Loucy (cell line): ENCODE data around the gene RHOU.

Experiments used
- H2AFZ ChIP-seq: fragments of 200-600 bp; sonication (generic); 2 replicates; pipeline ENCODE4 v1.6.0; 2016; ENCODE audit warnings: antibody characterized with exemption, mild to moderate bottlenecking, low read length, moderate library complexity
- H3F3A ChIP-seq: fragments of 200-600 bp; 2 replicates; pipeline ENCODE4 v1.6.0; 2016; ENCODE audit warnings: antibody characterized with exemption, low read depth, mild to moderate bottlenecking
- H3K27me3 ChIP-seq: fragments of 200-600 bp; sonication (generic); 2 replicates; pipeline ENCODE4 v1.6.1; 2014; ENCODE audit warnings: low read length, mild to moderate bottlenecking; ENCODE audit not compliant: insufficient read depth, poor library complexity, severe bottlenecking
- H3K36me3 ChIP-seq: fragments of 200-600 bp; sonication (generic); 2 replicates; pipeline ENCODE4 v1.6.1; 2016; ENCODE audit warnings: low read length; ENCODE audit not compliant: insufficient read depth
- H3K4me1 ChIP-seq: fragments of 200-600 bp; sonication (generic); 2 replicates; pipeline ENCODE4 v1.5.1; 2014; ENCODE audit warnings: low read length, mild to moderate bottlenecking; ENCODE audit not compliant: insufficient read depth, poor library complexity, severe bottlenecking
- H3K4me2 ChIP-seq: fragments of 200-600 bp; sonication (generic); 2 replicates; pipeline ENCODE4 v1.6.0; 2014; ENCODE audit warnings: antibody characterized with exemption, low read length, low read depth, mild to moderate bottlenecking; ENCODE audit not compliant: poor library complexity, severe bottlenecking
- H3K4me3 ChIP-seq: fragments of 200-600 bp; sonication (generic); 2 replicates; pipeline ENCODE4 v1.5.1; 2014; ENCODE audit warnings: low read length, mild to moderate bottlenecking, mixed read lengths; ENCODE audit not compliant: poor library complexity, severe bottlenecking
- H3K79me2 ChIP-seq: fragments of 200-600 bp; sonication (generic); 2 replicates; pipeline ENCODE4 v1.6.1; 2014; ENCODE audit warnings: low read length; ENCODE audit not compliant: insufficient read depth
- H3K9ac ChIP-seq: fragments of 200-600 bp; sonication (generic); 2 replicates; pipeline ENCODE4 v1.6.0; 2014; ENCODE audit warnings: mild to moderate bottlenecking, low read depth, low read length, moderate library complexity; ENCODE audit not compliant: poor library complexity, severe bottlenecking
- H3K9me2 ChIP-seq: fragments of 200-600 bp; sonication (generic); replicated peaks from 2 replicates; pipeline ENCODE4 v1.6.1; 2016; ENCODE audit warnings: low read depth, low read length, mixed read lengths
- H3K9me3 ChIP-seq: fragments of 200-600 bp; sonication (generic); 2 replicates; pipeline ENCODE4 v1.6.1; 2014; ENCODE audit warnings: mild to moderate bottlenecking, antibody characterized with exemption, low read length, low read depth; ENCODE audit not compliant: insufficient read depth
- H4K20me1 ChIP-seq: fragments of 200-600 bp; sonication (generic); 2 replicates; pipeline ENCODE4 v1.6.0; 2014; ENCODE audit warnings: antibody characterized with exemption, low read length, mild to moderate bottlenecking; ENCODE audit not compliant: insufficient read depth, poor library complexity, severe bottlenecking
- EZH2phosphoT487 ChIP-seq: fragments of 200-600 bp; IDR thresholded peaks from 2 replicates; pipeline ENCODE4 v1.6.1; 2018; ENCODE audit warnings: antibody characterized with exemption, mild to moderate bottlenecking, moderate library complexity, borderline replicate concordance
- TF ChIP-seq, protein P1 (sequence below): fragments of 200-600 bp; sonication (generic); conservative IDR thresholded peaks from 2 replicates; pipeline ENCODE4 v1.5.1; 2014; ENCODE audit warnings: mild to moderate bottlenecking, antibody characterized with exemption, low read length

RHOU gene

DNA sequence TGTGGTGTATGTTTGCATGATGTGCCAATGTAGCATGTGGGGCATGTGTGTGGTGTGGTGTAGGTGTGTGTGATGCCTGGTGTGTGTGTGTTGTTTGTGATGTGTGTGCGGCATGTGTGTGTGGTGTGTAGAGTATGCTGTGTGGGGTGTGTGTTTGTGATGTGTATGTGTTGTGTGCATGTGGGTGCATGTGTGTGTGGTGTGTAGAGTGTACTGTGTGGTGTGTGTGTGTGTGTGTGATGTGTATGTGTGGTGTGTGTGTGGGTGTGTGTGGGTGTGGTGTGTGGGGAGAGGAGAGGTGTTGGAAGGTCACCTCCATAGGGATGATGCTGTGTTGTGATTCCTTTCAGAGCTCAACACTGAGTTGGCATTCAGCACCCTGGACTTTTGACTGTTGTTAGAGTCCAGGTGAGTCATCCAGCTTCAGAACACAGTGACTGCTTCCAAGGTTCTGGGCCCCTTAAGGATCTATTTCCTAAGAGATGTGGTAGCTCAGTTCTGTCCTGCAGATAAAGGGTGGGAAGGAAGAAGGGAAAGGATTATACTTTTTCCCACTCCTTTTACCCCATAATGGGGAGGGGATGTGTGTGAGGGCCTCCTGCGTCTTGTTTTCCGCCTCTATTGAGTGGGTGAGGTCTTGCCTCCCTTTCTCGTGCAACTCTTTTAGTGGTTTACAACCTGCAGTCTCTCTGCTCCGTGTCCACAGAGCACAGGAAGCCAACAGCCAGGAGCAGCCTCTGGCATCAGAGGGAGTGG, 47.6 kb downstream of the RHOU start:
- Histone ChIP-seq H3K9me2 (no peaks in the 10 kb centered on the region), H3K4me2 (no peak overlapping the region), H3K4me1 (no peaks in the 10 kb centered on the region), H3K9me3 (no peaks in the 10 kb centered on the region), H2AFZ (no peak overlapping the region), H3K27me3 (no peaks in the 10 kb centered on the region), H3K9ac (no peak overlapping the region), H3K79me2 (no peaks in the 10 kb centered on the region), H3F3A (no peaks in the 10 kb centered on the region), H3K36me3 (no peaks in the 10 kb centered on the region), H4K20me1 (no peaks in the 10 kb centered on the region), H3K4me3 (no peak overlapping the region)
- TF ChIP-seq, protein P1, sequence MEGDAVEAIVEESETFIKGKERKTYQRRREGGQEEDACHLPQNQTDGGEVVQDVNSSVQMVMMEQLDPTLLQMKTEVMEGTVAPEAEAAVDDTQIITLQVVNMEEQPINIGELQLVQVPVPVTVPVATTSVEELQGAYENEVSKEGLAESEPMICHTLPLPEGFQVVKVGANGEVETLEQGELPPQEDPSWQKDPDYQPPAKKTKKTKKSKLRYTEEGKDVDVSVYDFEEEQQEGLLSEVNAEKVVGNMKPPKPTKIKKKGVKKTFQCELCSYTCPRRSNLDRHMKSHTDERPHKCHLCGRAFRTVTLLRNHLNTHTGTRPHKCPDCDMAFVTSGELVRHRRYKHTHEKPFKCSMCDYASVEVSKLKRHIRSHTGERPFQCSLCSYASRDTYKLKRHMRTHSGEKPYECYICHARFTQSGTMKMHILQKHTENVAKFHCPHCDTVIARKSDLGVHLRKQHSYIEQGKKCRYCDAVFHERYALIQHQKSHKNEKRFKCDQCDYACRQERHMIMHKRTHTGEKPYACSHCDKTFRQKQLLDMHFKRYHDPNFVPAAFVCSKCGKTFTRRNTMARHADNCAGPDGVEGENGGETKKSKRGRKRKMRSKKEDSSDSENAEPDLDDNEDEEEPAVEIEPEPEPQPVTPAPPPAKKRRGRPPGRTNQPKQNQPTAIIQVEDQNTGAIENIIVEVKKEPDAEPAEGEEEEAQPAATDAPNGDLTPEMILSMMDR = no peak
- no peak for TF ChIP-seq EZH2phosphoT487

DNA sequence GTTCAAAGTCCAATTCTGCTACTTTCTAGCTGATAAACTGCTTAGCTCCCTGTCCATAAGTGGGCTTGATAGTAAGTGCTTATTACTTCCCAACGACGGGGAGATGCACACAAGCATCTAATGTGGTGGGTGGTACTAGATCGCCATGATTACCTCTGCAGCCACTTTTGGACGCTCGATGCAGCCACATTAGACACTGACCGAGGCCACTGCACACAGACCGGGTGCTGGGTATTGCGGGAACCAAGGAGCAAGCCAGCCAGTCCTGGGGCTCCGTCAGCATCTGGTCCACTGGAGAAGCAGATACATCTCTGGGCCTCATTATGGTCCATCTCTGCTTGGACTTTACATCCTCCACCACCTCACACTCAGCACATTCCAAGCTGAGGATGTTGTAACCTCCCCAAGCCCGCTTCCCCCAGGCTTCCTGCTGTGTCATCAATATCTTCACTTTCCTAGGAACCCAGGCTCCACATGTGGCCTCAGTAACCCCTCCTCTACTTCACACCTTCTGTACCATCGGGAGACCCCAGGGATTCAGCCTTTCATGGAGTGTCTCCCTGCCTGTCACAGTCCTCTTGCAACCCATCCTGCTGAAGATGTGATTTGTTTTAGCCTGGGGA, 48.2 kb downstream of the RHOU start:
- no peaks in the 10 kb centered on the region for H3K79me2 ChIP-seq
- TF ChIP-seq, protein P1 = no peak
- TF ChIP-seq EZH2phosphoT487 = no peak
- no peaks in the 10 kb centered on the region for H3K9me3 ChIP-seq
- H2AFZ ChIP-seq = no peak overlapping the region
- no peak overlapping the region for H3K9ac ChIP-seq
- no peaks in the 10 kb centered on the region for H3K36me3 ChIP-seq
- H3K4me3 ChIP-seq = no peak overlapping the region
- no peaks in the 10 kb centered on the region for H3F3A ChIP-seq
- no peak overlapping the region for H3K4me2 ChIP-seq
- no peaks in the 10 kb centered on the region for H3K9me2 ChIP-seq
- no peaks in the 10 kb centered on the region for H3K27me3 ChIP-seq
- no peaks in the 10 kb centered on the region for H3K4me1 ChIP-seq
- H4K20me1 ChIP-seq = no peaks in the 10 kb centered on the region

DNA sequence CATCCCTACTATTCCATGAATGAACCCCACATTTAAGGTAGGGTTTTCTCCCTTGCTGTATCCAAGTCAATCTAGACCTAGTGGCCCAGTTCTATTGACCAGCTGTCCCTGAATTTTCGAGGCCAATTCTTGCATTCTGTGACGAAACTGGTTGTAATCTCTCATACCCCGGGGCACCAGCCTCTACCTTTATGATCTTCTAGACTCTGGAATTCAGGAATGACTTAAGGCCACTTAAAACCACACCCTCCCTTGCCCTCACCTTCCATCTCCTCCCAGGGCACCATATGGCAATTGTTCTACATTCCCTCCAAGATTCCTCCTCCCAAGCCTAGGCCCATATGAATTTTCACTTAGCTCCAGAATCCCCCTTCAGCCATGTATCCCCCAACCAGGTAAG, 48.9 kb downstream of the RHOU start:
- Histone ChIP-seq H3K9me2 (no peaks in the 10 kb centered on the region), H3K4me3 (no peak overlapping the region), H3K4me1 (no peaks in the 10 kb centered on the region), H3K36me3 (no peaks in the 10 kb centered on the region), H3F3A (no peaks in the 10 kb centered on the region), H3K9me3 (no peaks in the 10 kb centered on the region), H3K9ac (no peak overlapping the region), H3K79me2 (no peaks in the 10 kb centered on the region), H3K4me2 (no peak overlapping the region), H2AFZ (no peak overlapping the region), H3K27me3 (no peaks in the 10 kb centered on the region), H4K20me1 (no peaks in the 10 kb centered on the region)
- TF ChIP-seq EZH2phosphoT487 = no peak
- TF ChIP-seq, protein P1 = no peak
